Spinal cord (tissue), 10 donors: ENCODE data around the gene SLC25A33. TPM values are rescaled to one million over a fixed set of nuclear protein-coding genes. Genes with fewer than 3 reads are reported as not detected.

ENCODE experiments used
- DNase-seq, 6 donors: peaks; one replicate each; pipeline versions ENCODE4 v3.0.0 to v3.0.0-alpha.2; 2013 to 2015; ENCODE audit warnings: low spot score in 6 of 6, low read depth in 4 of 6
- H3K27ac ChIP-seq: one replicate; pipeline ENCODE4 v1.5.1; 2013; ENCODE audit warnings: low read depth, low read length, control low read depth
- H3K27me3 ChIP-seq: one replicate; pipeline ENCODE4 v1.6.1; 2013; ENCODE audit warnings: low read length; ENCODE audit not compliant: control insufficient read depth, insufficient read depth
- H3K36me3 ChIP-seq: one replicate; pipeline ENCODE4 v1.6.1; 2013; ENCODE audit warnings: low read length; ENCODE audit not compliant: control insufficient read depth, insufficient read depth
- H3K4me1 ChIP-seq: one replicate; pipeline ENCODE4 v1.6.1; 2013; ENCODE audit warnings: low read length; ENCODE audit not compliant: control insufficient read depth, insufficient read depth
- H3K4me3 ChIP-seq: one replicate; pipeline ENCODE4 v1.5.1; 2013; ENCODE audit warnings: low read depth, low read length, control low read depth
- H3K9me3 ChIP-seq: one replicate; pipeline ENCODE4 v1.6.1; 2013; ENCODE audit warnings: low read length; ENCODE audit not compliant: control insufficient read depth, insufficient read depth
- WGBS: methylation state at CpG from one replicate; pipeline ENCODE4 v1.1.5; 2013; ENCODE audit warnings: missing lambda C conversion rate; ENCODE audit not compliant: insufficient coverage; 5-methylcytosine and 5-hydroxymethylcytosine counted together
- polyA plus RNA-seq, 2 donors: library from polyadenylated mRNA; unstranded; fragments of 120-200 nt; gene quantifications; one replicate each; pipeline ENCODE4 v1.2.1, GENCODE V29; 2013; ENCODE audit not compliant: insufficient read length in 2 of 2
- total RNA-seq, 2 donors: library from RNA; depleted of rRNA in 1 of 2; stranded (reverse); fragments of 120-200 nt in 1 of 2; fragments of >200 nt in 1 of 2; gene quantifications; one replicate each; pipeline versions ENCODE4 v1.2.3 to v1.2.4, GENCODE V29; 2013 to 2014
- donor health status: healthy.

Gene SLC25A33
- total and polyA plus RNA-seq, 4 donors: 7.5 to 12.1 (median 8.5) TPM

DNA sequence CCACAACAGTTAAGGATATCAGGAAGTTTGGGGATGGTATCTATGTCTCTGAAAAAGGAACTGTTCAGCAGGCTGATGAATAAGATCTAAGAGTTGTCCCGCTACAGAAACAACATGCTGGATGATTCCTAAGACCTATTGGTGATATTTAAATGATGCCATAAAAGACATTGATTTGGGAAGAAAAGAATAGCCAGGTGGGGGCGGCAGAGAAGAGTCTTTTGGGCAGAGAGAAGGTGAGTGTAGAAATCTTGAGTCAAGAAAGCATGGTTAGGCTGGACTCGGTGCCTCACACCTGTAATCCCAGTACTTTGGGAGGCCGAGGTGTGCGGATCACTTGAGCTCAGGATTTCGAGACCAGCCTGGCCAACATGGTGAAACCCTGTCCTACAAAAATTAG, 37.6 kb downstream of the SLC25A33 start:
- H3K4me3 ChIP-seq: no peak overlapping the region
- no peak overlapping the region for H3K27ac ChIP-seq
- WGBS: 94% methylated on average over 6 of the region's 6 CpGs
- H3K27me3 ChIP-seq: no peaks in the 10 kb centered on the region
- H3K9me3 ChIP-seq: no peaks in the 10 kb centered on the region
- H3K4me1 ChIP-seq: no peaks in the 10 kb centered on the region
- H3K36me3 ChIP-seq: peaks cover 37% of the 10 kb centered on the region
- no peak for DNase-seq

DNA sequence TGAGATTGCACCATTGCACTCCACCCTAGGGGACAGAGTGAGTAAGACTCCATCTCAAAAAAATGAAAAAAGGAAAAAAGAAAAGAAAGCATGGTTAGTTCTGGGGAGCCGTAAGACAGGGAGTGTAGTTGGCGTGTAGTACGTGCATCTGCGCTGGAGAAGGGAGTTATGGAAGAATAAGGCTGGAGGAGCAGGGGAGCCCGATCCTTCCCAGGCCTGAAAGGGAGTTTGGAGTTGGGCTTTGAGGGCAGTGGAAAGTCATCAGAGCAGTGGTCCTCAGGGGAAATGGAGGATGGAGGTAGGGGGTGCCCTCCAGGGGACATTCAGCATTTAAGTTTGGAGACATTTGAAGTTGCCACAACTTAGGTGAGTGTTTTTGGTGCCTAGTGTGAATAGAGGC, 38.2 kb downstream of the SLC25A33 start:
- H3K4me3 ChIP-seq: no peak overlapping the region
- H3K27ac ChIP-seq: no peak overlapping the region
- DNase-seq: no peak
- H3K27me3 ChIP-seq: no peaks in the 10 kb centered on the region
- no peaks in the 10 kb centered on the region for H3K9me3 ChIP-seq
- peaks cover 34% of the 10 kb centered on the region for H3K36me3 ChIP-seq
- H3K4me1 ChIP-seq: no peaks in the 10 kb centered on the region
- 97% methylated on average over 5 of the region's 5 CpGs for WGBS

DNA sequence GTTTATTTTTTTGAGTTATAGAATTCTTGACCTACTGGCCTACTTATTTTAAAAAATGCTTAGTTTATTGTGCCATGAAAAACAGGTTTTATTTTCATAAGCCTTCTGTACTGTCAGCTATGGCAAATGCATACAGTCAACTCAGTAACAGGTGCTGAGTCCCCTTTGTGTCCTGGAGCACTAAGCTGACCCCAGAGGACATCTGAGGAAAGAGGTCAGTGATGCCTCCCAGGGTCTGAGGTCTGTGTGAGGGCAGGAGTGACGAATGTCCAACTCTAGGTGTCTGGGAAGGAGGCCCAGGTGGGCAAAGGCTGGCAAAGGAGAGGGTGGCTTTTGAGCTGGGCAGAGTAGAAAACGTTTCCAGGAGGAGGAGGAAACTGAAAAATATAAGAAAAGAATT, 41.7 kb downstream of the SLC25A33 start:
- Histone ChIP-seq H3K4me1 (no peaks in the 10 kb centered on the region), H3K27me3 (no peaks in the 10 kb centered on the region), H3K36me3 (peaks cover 50% of the 10 kb centered on the region), H3K9me3 (no peaks in the 10 kb centered on the region), H3K27ac (no peak overlapping the region), H3K4me3 (no peak overlapping the region)
- DNase-seq: no peak
- 92% methylated on average over 1 of the region's 2 CpGs for WGBS

DNA sequence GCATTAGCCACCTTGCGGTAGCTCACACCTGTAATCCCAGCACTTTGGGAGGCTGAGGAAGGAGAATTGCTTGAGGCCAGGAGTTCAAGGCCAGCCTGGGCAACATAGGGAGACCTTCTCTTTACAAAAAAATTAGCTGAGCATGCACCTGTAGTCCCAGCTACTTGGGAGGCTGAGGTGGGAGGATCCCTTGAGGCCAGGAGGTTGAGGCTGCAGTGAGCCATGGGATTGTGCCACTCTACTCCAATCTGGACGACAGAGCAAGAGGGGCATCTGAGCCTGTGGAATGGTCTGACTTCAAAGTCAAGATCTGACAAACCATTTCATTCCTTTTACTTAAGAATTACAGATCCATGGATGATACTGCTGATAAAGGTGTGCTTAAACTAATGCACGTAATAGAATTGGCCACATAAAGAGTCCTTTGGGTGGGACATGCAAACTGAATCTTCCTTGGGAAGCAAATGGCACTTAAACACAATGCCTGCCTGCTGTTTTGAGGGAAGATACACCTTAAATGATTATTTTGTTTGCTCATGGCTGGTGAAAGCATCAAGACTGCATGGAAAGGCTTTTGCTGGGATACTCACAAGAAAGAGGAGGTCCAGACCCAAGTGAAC, 47.0 kb downstream of the SLC25A33 start:
- H3K9me3 ChIP-seq: no peaks in the 10 kb centered on the region
- H3K4me1 ChIP-seq: peaks cover 20% of the 10 kb centered on the region
- no peak overlapping the region for H3K4me3 ChIP-seq
- 83% methylated on average over 2 of the region's 3 CpGs for WGBS
- DNase-seq: no peak
- no peaks in the 10 kb centered on the region for H3K27me3 ChIP-seq
- H3K27ac ChIP-seq: no peak overlapping the region
- peaks cover 25% of the 10 kb centered on the region for H3K36me3 ChIP-seq

DNA sequence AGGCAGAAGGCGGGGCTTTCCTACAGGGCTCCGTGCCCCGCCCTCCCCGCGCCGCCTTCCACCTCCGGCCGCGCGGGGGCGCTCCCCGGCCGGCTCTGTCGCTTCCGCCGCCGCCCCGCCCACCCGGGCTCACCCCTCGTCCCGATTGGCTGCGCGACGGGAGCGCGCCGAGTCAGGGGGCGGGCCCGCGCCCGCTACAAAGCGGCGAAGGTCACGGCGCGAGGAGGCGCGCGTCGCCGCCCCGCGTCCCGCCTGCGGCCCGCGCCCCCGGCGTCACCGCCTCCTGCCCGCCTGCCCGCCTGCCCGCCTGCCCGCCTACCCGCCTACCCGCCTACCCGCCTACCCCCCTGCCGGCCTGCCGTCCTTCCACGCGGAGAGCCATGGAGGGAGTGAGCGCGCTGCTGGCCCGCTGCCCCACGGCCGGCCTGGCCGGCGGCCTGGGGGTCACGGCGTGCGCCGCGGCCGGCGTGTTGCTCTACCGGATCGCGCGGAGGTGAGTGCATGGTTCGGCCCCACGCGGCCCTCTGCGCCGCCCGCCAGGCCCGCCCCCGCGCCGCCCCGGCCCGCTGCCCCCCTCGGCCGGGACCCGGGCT, 49.4 kb downstream of the SLC25A33 start, which contains the start of gene TMEM201:
TSS of gene TMEM201 (plus strand) at position 361 of the 593 bp plus-strand sequence. CDS start at position 381, 20 bp downstream.
- Histone ChIP-seq H3K27ac (peak within 1 kb of the TSS; percentile 71), H3K4me3 (peak within 1 kb of the TSS; percentile 63), H3K27me3 (no peaks in the 10 kb centered on the region), H3K36me3 (peaks cover 28% of the 10 kb centered on the region), H3K9me3 (no peaks in the 10 kb centered on the region), H3K4me1 (peaks cover 44% of the 10 kb centered on the region)
- WGBS: under 1% methylated on average over 94 of the region's 94 CpGs
- DNase-seq: peak; percentile 86 to 98 (median 93)

DNA sequence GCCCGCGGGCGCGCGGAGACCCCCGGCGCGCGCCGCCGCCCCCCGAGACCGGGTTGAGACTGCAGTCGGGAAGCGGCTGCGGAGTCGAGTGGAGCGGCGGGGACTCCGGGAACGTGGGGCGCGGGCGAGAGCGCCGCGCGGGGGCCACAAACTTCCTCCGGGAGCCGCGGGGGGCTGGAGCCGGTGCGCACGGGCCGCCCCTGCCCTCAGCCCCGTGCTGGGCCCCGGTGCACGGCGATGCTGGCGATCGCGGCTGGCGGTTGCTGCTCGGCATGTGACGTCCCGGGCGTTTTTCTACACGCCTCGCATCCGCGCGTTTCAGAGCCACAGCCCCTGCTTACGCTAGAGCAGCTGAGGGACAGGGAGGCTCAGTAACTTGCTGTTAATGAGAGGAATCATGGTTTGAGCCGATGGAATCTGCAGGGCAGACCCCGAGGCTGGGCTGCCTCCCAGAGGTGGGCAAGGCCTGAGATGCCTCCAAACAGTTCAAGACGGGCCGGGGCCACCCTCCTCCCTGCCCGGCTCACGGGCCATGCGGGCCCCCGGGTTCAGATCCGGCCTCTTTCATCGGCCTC, 50.0 kb downstream of the SLC25A33 start:
- H3K36me3 ChIP-seq: peaks cover 29% of the 10 kb centered on the region

DNA sequence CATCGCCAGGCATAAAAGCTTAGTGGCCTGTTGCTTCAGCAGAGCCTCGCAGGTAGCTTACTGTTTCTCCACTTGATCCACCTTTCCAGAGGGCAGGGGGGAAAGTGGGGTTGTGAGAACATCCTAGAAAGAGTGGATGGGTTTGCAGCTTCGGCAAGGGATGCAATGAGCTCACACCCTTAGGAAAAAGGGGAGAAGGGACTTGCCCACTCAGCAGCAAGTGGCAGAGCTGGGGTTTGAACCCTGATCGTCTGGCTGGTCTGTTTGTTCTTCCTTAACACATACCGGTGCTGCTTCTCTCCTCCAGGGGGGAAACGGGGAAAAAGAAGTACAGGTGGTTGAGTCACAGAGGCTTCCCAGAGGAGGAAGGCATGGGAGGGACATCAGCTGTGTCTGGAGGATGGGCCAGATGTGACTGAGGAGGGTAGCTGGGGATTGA, 50.5 kb downstream of the SLC25A33 start:
- Histone ChIP-seq H3K9me3 (no peaks in the 10 kb centered on the region), H3K27ac (peak overlapping the region; percentile 71), H3K36me3 (peaks cover 28% of the 10 kb centered on the region), H3K4me3 (peak overlapping the region; percentile 63), H3K4me1 (peaks cover 55% of the 10 kb centered on the region), H3K27me3 (no peaks in the 10 kb centered on the region)
- no peak for DNase-seq
- WGBS: 0% methylated on average over 6 of the region's 6 CpGs

More for the DNA sequence above, 50.0 kb downstream of the SLC25A33 start:
- DNase-seq: peak in 2 of 6 donors; percentile 67 to 68
- Histone ChIP-seq H3K27ac (peak overlapping the region; percentile 71), H3K4me3 (peak overlapping the region; percentile 63), H3K9me3 (no peaks in the 10 kb centered on the region), H3K27me3 (no peaks in the 10 kb centered on the region), H3K4me1 (peaks cover 50% of the 10 kb centered on the region)
- WGBS: 0% methylated on average over 63 of the region's 63 CpGs

DNA sequence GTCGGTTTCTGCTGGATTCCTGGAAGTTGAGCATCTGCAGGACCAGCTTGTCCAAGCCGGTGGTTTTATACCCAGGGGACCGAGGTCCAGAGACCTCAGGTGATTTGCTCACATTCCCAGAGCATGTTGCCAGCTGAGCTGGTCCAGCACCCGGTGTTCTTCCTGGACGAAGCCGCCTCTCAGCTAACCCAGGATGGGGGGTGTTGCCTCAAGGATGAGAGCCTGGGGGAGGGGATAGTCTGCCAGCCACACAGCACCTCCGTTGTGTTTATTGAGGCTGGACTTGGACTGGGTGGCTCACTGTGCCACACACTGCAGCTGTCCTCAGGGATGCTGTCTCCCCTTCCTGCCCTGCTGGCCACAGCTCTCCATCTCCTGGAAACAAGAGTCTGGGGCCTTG, 50.9 kb downstream of the SLC25A33 start:
- H3K4me1 ChIP-seq: peaks cover 60% of the 10 kb centered on the region
- WGBS: 48% methylated on average over 6 of the region's 7 CpGs
- H3K27ac ChIP-seq: no peak overlapping the region

DNA sequence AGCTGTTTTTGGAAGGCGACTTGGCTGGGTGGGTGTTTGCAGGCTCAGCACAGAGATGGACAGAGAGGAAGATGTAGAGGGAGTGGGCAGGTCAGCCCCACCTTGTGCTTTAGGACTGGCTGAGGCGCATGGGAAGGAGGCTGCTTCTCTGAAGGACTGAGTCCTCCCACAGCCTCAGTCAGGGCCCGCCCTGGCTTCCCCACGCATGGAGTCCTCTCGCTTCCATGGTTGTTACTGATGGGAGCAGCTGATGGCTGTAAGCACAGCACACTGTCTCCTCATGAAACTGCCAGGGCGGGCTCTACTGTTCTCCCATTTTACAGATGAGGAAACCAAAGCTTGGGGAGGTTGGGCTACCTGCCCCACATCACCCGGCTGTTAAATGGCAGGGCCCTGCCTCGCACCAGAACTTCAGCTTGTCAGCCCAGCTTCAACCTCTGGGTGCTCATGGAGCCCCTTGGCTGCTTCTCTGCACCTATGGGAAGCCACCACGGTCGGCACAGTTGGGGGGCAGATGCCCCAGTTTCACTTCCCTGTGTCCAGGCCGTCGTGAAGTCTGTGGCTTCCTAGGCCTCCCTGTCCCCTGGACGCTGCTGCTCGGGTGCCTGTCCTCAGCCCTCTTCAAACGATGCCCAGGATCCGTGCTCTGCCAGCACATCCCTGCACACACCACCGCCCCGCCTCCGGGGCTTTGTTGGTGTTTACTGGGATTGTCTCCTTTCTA, 51.8 kb downstream of the SLC25A33 start:
- H3K27ac ChIP-seq: no peak overlapping the region
- H3K27me3 ChIP-seq: no peaks in the 10 kb centered on the region
- no peak for DNase-seq
- 73% methylated on average over 11 of the region's 19 CpGs for WGBS
- peaks cover 65% of the 10 kb centered on the region for H3K4me1 ChIP-seq
- no peak overlapping the region for H3K4me3 ChIP-seq
- H3K36me3 ChIP-seq: peaks cover 37% of the 10 kb centered on the region
- H3K9me3 ChIP-seq: no peaks in the 10 kb centered on the region

More for the DNA sequence above, 50.9 kb downstream of the SLC25A33 start:
- H3K36me3 ChIP-seq: peaks cover 32% of the 10 kb centered on the region
- no peaks in the 10 kb centered on the region for H3K9me3 ChIP-seq
- peak in 1 of 6 donors; percentile 34 for DNase-seq
- H3K27me3 ChIP-seq: no peaks in the 10 kb centered on the region
- peak overlapping the region; percentile 63 for H3K4me3 ChIP-seq
